GM12878 (cell line): ENCODE results near the gene PSMD12. TPM values are rescaled to one million over a fixed set of nuclear protein-coding genes. Genes with fewer than 3 reads are reported as not detected.

Source experiments
- ATAC-seq: fragments of 200-7000 bp; cut with Tn5 transposase; 3 replicates; pipeline ENCODE4 v1.9.1; 2020; ENCODE audit warnings: mild to moderate bottlenecking, moderate library complexity
- BruUV-seq: library from RNA; stranded (reverse); fragments of 400-500 nt; replicated peaks from 2 replicates; lab custom pipeline; 2021; lab: Mats Ljungman, UMichigan
- CTCF ChIA-PET: fragments of 300-600 bp; sonication (Branson Sonifier 250); formaldehyde crosslinking; extraction: SDS; loops from one replicate; lab custom pipeline; 2021; ENCODE audit warnings: inconsistent platforms; lab: Yijun Ruan, JAX
- POLR2A ChIA-PET: fragments of 350-600 bp; formaldehyde crosslinking; extraction: SDS; loops from one replicate; lab custom pipeline; 2021; ENCODE audit warnings: inconsistent platforms; lab: Charles Lee
- RAD21 ChIA-PET: fragments of 300-600 bp; sonication (Branson Sonifier 250); formaldehyde crosslinking; loops from one replicate; lab custom pipeline; 2023; ENCODE audit warnings: antibody characterized with exemption; ENCODE audit not compliant: unreplicated experiment; lab: Charles Lee
- SMC1A ChIA-PET: fragments of 300-600 bp; sonication (Branson Sonifier 250); formaldehyde crosslinking; loops from one replicate; lab custom pipeline; 2023; ENCODE audit not compliant: unreplicated experiment, uncharacterized antibody; lab: Charles Lee
- DNase-seq: peaks from one replicate; pipeline ENCODE4 v3.0.0-alpha.2; 2011; ENCODE audit warnings: low read depth, low spot score
- FAIRE-seq: peaks from 3 replicates; lab custom pipeline; 2011; peaks lifted over from hg19 to GRCh38; lab: Jason Lieb, UNC
- H2AFZ ChIP-seq: 2 replicates; pipeline ENCODE4 v1.6.0; 2011; ENCODE audit warnings: low read depth, low read length, control low read depth; ENCODE audit not compliant: control insufficient read depth
- H3K27ac ChIP-seq: 2 replicates; pipeline ENCODE4 v1.5.1; 2011; ENCODE audit warnings: control low read depth; ENCODE audit not compliant: control insufficient read depth, insufficient read depth
- H3K27me3 ChIP-seq, 2 experiments: replicated peaks in 1 of 2; 2 replicates each; pipeline versions ENCODE4 v1.6.0 to v1.6.1; 2011; ENCODE audit warnings: low read length in 1 of 2; ENCODE audit not compliant: control insufficient read depth in 2 of 2, insufficient read depth in 2 of 2
- H3K36me3 ChIP-seq, 2 experiments: 2 replicates each; pipeline ENCODE4 v1.5.1; 2011; ENCODE audit warnings: low read length in 1 of 2; ENCODE audit not compliant: control insufficient read depth in 2 of 2, insufficient read depth in 2 of 2
- H3K4me1 ChIP-seq: 2 replicates; pipeline ENCODE4 v1.6.1; 2011; ENCODE audit warnings: mild to moderate bottlenecking, low read length, moderate library complexity, mixed read lengths; ENCODE audit not compliant: control insufficient read depth, insufficient read depth
- H3K4me2 ChIP-seq: 2 replicates; pipeline ENCODE4 v1.6.0; 2011; ENCODE audit warnings: control low read depth; ENCODE audit not compliant: control insufficient read depth, insufficient read depth
- H3K4me3 ChIP-seq: fragments of 200-600 bp; sonication (generic); 2 replicates; pipeline ENCODE4 v1.5.1; 2016
- H3K79me2 ChIP-seq: 2 replicates; pipeline ENCODE4 v1.6.0; 2011; ENCODE audit warnings: low read length; ENCODE audit not compliant: control insufficient read depth, insufficient read depth
- H3K9ac ChIP-seq: 2 replicates; pipeline ENCODE4 v1.8.0; 2011; ENCODE audit warnings: low read length, control low read depth, mixed read lengths; ENCODE audit not compliant: control insufficient read depth, insufficient read depth
- H3K9me3 ChIP-seq: replicated peaks from 3 replicates; pipeline ENCODE4 v1.5.1; 2011; ENCODE audit warnings: mild to moderate bottlenecking, low read length; ENCODE audit not compliant: control insufficient read depth, insufficient read depth
- H4K20me1 ChIP-seq: 2 replicates; pipeline ENCODE4 v1.6.0; 2011; ENCODE audit not compliant: control insufficient read depth, insufficient read depth
- EED ChIP-seq: sonication (generic); IDR thresholded peaks from 2 replicates; pipeline ENCODE4 v1.6.1; 2016; ENCODE audit warnings: antibody characterized with exemption, low read depth
- ETV6 ChIP-seq, 2 experiments: fragments of 450-650 bp in 1 of 2; IDR thresholded peaks in 1 of 2; conservative IDR thresholded peaks in 1 of 2; 2 replicates each; pipeline ENCODE4 v1.6.1; 2014; ENCODE audit warnings: antibody characterized with exemption in 1 of 2, borderline replicate concordance in 1 of 2, low read depth in 1 of 2, mild to moderate bottlenecking in 1 of 2, moderate library complexity in 1 of 2
- MEF2B ChIP-seq: fragments of 450-650 bp; IDR thresholded peaks from 2 replicates; pipeline ENCODE4 v1.6.1; 2018; ENCODE audit warnings: mild to moderate bottlenecking, moderate library complexity; ENCODE audit not compliant: partially characterized antibody, poor library complexity, severe bottlenecking
- SUPT20H ChIP-seq: IDR thresholded peaks from 2 replicates; pipeline ENCODE4 v1.6.1; 2011; ENCODE audit warnings: low read depth, mild to moderate bottlenecking, low read length, moderate library complexity, borderline replicate concordance; ENCODE audit not compliant: control insufficient read depth
- TCF3 ChIP-seq: IDR thresholded peaks from 2 replicates; pipeline ENCODE4 v1.6.1; 2012; ENCODE audit warnings: low read depth, mild to moderate bottlenecking, low read length, borderline replicate concordance; ENCODE audit not compliant: insufficient read depth
- YY1 ChIP-seq: IDR thresholded peaks from 2 replicates; pipeline ENCODE4 v1.6.1; 2011; ENCODE audit warnings: low read depth, mild to moderate bottlenecking, low read length
- WGBS: methylation state at CpG from one replicate; pipeline ENCODE4 v1.1.6; 2016; ENCODE audit warnings: low lambda C conversion rate; ENCODE audit not compliant: insufficient replicate concordance, insufficient coverage; ENCODE audit errors: missing lambda C conversion rate; 5-methylcytosine and 5-hydroxymethylcytosine counted together
- in situ Hi-C: fragments of 300-500 bp; cut with MboI; formaldehyde crosslinking; loops from 9 replicates; pipeline ENCODE4 v1.14.3; 2018; ENCODE audit warnings: mixed read lengths
- intact Hi-C: fragments of 100-400 bp; cut with micrococcal nuclease; formaldehyde crosslinking; loops from one replicate; pipeline ENCODE4 v1.14.2; 2022; ENCODE audit not compliant: unreplicated experiment
- polyA plus RNA-seq, 11 experiments: library from polyadenylated mRNA; depleted of rRNA in 4 of 11; unstranded in 6 of 11; stranded (reverse) in 5 of 11; fragments of >200 nt; fragmentation: Nextera tagmentation in 4 of 11; fragmentation: Illumina TruSeq in 1 of 11; extraction: Ambion mirVana in 4 of 11; extraction: Trizol in 1 of 11; gene quantifications; 1 replicate in 1 of 11; 2 replicates in 10 of 11; pipeline versions ENCODE4 v1.2.1 to v1.2.3, GENCODE V29; 2011 to 2016; ENCODE audit warnings: inconsistent platforms in 2 of 11, missing spikeins in 2 of 11, low read depth in 1 of 11
- total RNA-seq, 4 experiments: library from RNA; depleted of rRNA in 3 of 4; stranded (reverse); fragments of >200 nt in 3 of 4; fragmentation: Illumina TruSeq in 1 of 4; extraction: Trizol in 1 of 4; gene quantifications; 2 replicates each; pipeline versions ENCODE4 v1.2.1 to v1.2.3, GENCODE V29; 2013 to 2021
- TF ChIP-seq, protein P1 (sequence below): fragments of 450-650 bp; IDR thresholded peaks from 2 replicates; pipeline ENCODE4 v1.6.1; 2017; ENCODE audit warnings: mild to moderate bottlenecking, moderate library complexity
- TF ChIP-seq, protein P2 (sequence below): fragments of 450-650 bp; IDR thresholded peaks from 2 replicates; pipeline ENCODE4 v1.6.1; 2017; ENCODE audit warnings: mild to moderate bottlenecking, moderate library complexity

PSMD12 gene
- total and polyA plus RNA-seq, 10 of the 15 experiments (the other 5 are each of a cell fraction or from before 2014, with no cell fraction given), result 19.8 to 149 (median 47.5) TPM

DNA sequence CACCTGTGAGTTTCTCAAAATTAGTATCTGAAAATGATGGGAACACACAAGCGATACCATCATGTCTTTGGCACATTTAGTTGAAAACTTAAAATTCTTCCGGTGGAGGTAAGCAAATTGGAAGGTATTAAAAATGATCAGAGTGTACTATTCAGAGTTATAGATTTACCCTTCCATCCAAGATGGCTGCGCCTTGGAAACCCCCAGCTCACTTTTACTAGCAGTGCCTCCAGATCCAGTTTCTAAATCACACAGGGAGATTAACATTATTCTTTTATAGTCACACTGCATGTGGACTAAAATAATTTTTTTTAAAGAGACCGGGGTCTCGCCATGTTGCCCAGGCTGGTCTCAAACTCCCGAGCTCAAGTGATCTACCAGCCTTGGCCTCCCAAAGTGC, 25.7 kb upstream of the PSMD12 start:
- ChIA-PET RAD21 (no interaction called here), SMC1A (no interaction called here), CTCF (interaction anchor here (0.7 to 1.3 kb wide), 2 partner anchors 13 to 78 kb away, joined by 3 to 4 read pairs; no protein-coding TSS in a partner anchor), POLR2A (no interaction called here)
- Histone ChIP-seq H3K36me3 (peaks cover 2 to 3% of the 10 kb centered on the region in 2 experiments; a peak in 3 of 4 replicates), H3K9me3 (no peaks in the 10 kb centered on the region), H3K4me3 (no peak overlapping the region), H3K4me1 (peaks cover 36% of the 10 kb centered on the region), H2AFZ (peak overlapping the region; percentile 10; the same call in 1 of the 2 replicates), H3K79me2 (peaks cover 57% of the 10 kb centered on the region), H4K20me1 (no peaks in the 10 kb centered on the region), H3K27me3 (no peaks in the 10 kb centered on the region), H3K9ac (peak overlapping the region; percentile 18), H3K4me2 (peak overlapping the region; percentile 50), H3K27ac (peak overlapping the region; percentile 80)
- DNase-seq (no peak), ATAC-seq (peak; percentile 20; the same call in 1 of the 3 replicates), FAIRE-seq (no peak)
- no peak for TF ChIP-seq ETV6 (conservative IDR thresholded peaks at IDR 0.05 in 1 of 2, IDR thresholded peaks at IDR 0.05 in 1 of 2; ENCODE audit: borderline replicate concordance in 1 of 2, low read depth in 1 of 2)
- TF ChIP-seq, protein P1, sequence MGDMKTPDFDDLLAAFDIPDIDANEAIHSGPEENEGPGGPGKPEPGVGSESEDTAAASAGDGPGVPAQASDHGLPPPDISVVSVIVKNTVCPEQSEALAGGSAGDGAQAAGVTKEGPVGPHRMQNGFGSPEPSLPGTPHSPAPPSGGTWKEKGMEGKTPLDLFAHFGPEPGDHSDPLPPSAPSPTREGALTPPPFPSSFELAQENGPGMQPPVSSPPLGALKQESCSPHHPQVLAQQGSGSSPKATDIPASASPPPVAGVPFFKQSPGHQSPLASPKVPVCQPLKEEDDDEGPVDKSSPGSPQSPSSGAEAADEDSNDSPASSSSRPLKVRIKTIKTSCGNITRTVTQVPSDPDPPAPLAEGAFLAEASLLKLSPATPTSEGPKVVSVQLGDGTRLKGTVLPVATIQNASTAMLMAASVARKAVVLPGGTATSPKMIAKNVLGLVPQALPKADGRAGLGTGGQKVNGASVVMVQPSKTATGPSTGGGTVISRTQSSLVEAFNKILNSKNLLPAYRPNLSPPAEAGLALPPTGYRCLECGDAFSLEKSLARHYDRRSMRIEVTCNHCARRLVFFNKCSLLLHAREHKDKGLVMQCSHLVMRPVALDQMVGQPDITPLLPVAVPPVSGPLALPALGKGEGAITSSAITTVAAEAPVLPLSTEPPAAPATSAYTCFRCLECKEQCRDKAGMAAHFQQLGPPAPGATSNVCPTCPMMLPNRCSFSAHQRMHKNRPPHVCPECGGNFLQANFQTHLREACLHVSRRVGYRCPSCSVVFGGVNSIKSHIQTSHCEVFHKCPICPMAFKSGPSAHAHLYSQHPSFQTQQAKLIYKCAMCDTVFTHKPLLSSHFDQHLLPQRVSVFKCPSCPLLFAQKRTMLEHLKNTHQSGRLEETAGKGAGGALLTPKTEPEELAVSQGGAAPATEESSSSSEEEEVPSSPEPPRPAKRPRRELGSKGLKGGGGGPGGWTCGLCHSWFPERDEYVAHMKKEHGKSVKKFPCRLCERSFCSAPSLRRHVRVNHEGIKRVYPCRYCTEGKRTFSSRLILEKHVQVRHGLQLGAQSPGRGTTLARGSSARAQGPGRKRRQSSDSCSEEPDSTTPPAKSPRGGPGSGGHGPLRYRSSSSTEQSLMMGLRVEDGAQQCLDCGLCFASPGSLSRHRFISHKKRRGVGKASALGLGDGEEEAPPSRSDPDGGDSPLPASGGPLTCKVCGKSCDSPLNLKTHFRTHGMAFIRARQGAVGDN, result peak; percentile 37; the same call in 1 of the 2 replicates
- TF ChIP-seq, protein P2, sequence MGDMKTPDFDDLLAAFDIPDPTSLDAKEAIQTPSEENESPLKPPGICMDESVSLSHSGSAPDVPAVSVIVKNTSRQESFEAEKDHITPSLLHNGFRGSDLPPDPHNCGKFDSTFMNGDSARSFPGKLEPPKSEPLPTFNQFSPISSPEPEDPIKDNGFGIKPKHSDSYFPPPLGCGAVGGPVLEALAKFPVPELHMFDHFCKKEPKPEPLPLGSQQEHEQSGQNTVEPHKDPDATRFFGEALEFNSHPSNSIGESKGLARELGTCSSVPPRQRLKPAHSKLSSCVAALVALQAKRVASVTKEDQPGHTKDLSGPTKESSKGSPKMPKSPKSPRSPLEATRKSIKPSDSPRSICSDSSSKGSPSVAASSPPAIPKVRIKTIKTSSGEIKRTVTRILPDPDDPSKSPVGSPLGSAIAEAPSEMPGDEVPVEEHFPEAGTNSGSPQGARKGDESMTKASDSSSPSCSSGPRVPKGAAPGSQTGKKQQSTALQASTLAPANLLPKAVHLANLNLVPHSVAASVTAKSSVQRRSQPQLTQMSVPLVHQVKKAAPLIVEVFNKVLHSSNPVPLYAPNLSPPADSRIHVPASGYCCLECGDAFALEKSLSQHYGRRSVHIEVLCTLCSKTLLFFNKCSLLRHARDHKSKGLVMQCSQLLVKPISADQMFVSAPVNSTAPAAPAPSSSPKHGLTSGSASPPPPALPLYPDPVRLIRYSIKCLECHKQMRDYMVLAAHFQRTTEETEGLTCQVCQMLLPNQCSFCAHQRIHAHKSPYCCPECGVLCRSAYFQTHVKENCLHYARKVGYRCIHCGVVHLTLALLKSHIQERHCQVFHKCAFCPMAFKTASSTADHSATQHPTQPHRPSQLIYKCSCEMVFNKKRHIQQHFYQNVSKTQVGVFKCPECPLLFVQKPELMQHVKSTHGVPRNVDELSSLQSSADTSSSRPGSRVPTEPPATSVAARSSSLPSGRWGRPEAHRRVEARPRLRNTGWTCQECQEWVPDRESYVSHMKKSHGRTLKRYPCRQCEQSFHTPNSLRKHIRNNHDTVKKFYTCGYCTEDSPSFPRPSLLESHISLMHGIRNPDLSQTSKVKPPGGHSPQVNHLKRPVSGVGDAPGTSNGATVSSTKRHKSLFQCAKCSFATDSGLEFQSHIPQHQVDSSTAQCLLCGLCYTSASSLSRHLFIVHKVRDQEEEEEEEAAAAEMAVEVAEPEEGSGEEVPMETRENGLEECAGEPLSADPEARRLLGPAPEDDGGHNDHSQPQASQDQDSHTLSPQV, result 0 out of 2 replicates have a peak, but pooled peaks have one; percentile 21
- no peak for TF ChIP-seq SUPT20H
- TF ChIP-seq MEF2B, result no peak
- peak; percentile 89 for TF ChIP-seq YY1
- TF ChIP-seq TCF3, result no peak
- TF ChIP-seq EED, result no peak
- in situ Hi-C loops, result no loop called here
- intact Hi-C loops, result loop anchor here (5.0 kb wide), 1 partner anchor 40 kb away; no protein-coding TSS in a partner anchor
- no TSS peak for BruUV-seq
- 27% methylated on average over 6 of the region's 6 CpGs for WGBS
